ENCODE results near the gene PCSK2.

GRCh38 chr20:17498641-17499040 lies 271.8 kb downstream of the PCSK2 start:
- TF ChIP-seq CTCF (IDR thresholded peaks at IDR 0.05) = no peak
- no peak for TF ChIP-seq POLR2AphosphoS5 (IDR thresholded peaks at IDR 0.05)

All from esophagus muscularis mucosa (tissue), 3 donors.